ENCODE measurements around the gene ALX3.

Gene ALX3

DNA sequence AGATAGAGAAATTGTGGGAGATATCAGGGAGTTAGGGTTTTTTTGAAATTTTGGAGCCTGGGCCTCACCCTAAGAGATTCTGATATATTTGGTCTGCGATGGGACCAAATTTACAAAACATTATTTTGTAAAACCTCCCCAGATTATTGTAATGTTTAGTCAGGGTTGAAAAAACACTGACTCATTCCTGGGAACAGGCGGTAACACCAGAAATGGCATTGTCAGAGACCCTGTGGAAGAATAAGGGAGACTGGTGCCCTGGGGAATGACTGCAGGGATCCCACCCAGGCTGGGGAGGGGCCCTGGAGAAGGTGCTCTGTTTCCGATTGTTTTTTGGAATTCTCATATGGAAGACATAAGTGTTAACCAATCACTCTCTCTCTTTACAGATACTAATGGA lies 49.2 kb downstream of the ALX3 start:
- DNase-seq (ENCODE audit: extremely low read depth, low read depth) = no peak
- no peak overlapping the region for H3K4me3 ChIP-seq (replicated peaks; ENCODE audit: low read depth, low read length)
- TF ChIP-seq, protein P1, sequence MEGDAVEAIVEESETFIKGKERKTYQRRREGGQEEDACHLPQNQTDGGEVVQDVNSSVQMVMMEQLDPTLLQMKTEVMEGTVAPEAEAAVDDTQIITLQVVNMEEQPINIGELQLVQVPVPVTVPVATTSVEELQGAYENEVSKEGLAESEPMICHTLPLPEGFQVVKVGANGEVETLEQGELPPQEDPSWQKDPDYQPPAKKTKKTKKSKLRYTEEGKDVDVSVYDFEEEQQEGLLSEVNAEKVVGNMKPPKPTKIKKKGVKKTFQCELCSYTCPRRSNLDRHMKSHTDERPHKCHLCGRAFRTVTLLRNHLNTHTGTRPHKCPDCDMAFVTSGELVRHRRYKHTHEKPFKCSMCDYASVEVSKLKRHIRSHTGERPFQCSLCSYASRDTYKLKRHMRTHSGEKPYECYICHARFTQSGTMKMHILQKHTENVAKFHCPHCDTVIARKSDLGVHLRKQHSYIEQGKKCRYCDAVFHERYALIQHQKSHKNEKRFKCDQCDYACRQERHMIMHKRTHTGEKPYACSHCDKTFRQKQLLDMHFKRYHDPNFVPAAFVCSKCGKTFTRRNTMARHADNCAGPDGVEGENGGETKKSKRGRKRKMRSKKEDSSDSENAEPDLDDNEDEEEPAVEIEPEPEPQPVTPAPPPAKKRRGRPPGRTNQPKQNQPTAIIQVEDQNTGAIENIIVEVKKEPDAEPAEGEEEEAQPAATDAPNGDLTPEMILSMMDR (IDR thresholded peaks at IDR 0.05; ENCODE audit: low read depth, low read length, missing control alignments) = no peak

DNA sequence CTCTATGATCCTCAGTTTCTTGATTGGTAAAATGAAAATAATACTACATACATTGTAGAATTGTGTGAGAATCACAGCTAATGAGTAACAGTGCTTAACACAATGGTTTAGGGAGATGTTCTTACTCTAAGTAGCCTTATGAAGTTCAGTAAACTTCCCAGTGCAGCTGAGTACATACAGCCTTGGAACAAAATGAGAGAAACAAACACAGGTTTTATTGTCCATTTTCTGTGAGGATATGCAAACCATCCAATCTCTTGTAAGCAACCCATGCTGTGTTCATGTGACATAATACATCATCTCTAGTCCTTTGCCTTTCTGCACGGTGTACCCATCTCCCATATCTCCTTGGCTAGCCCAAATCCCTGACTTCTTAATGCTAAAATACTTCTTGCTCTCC lies 50.7 kb downstream of the ALX3 start:
- TF ChIP-seq, protein P1 (IDR thresholded peaks at IDR 0.05; ENCODE audit: low read depth, low read length, missing control alignments) = no peak
- no peak for DNase-seq (ENCODE audit: extremely low read depth, low read depth)
- H3K4me3 ChIP-seq (replicated peaks; ENCODE audit: low read depth, low read length) = no peak overlapping the region

DNA sequence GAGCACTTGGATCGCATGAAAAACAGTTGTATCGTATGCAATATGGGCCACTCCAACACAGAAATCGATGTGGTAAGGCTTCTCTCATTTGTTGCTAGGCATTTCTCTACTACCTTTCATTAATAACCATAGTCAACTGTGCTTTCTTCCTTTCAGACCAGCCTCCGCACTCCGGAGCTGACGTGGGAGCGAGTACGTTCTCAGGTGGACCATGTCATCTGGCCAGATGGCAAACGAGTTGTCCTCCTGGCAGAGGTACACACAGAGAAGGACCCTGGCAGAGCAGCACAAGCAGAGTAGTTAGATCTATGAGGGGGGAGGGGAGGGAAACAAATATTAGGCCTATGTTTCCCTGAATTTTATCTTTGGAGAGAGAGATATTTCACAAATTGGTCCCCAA lies 52.1 kb downstream of the ALX3 start:
- no peak overlapping the region for H3K4me3 ChIP-seq (replicated peaks; ENCODE audit: low read depth, low read length)
- TF ChIP-seq, protein P1 (IDR thresholded peaks at IDR 0.05; ENCODE audit: low read depth, low read length, missing control alignments) = no peak
- DNase-seq (ENCODE audit: extremely low read depth, low read depth) = no peak

DNA sequence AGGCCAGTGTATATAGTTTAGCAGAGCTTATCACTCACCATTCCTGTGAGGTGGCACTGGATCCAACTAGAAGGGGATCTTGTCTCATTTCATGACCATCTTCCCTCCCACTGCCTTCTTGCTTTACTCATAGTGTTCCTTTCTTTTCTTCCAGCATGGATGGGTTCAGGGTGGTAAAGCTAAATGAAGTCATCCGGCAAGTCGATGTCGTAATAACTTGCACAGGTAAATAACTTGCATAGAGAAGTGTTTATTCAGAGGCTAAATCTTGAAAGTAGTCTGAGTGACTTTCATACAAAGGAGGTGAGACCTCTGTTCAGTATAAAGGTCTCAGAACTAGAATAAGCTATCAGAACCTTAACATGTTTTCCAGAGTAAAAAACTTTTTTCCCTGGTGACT lies 52.7 kb downstream of the ALX3 start:
- H3K4me3 ChIP-seq (replicated peaks; ENCODE audit: low read depth, low read length) = no peak overlapping the region
- no peak for DNase-seq (ENCODE audit: extremely low read depth, low read depth)
- TF ChIP-seq, protein P1 (IDR thresholded peaks at IDR 0.05; ENCODE audit: low read depth, low read length, missing control alignments) = no peak

DNA sequence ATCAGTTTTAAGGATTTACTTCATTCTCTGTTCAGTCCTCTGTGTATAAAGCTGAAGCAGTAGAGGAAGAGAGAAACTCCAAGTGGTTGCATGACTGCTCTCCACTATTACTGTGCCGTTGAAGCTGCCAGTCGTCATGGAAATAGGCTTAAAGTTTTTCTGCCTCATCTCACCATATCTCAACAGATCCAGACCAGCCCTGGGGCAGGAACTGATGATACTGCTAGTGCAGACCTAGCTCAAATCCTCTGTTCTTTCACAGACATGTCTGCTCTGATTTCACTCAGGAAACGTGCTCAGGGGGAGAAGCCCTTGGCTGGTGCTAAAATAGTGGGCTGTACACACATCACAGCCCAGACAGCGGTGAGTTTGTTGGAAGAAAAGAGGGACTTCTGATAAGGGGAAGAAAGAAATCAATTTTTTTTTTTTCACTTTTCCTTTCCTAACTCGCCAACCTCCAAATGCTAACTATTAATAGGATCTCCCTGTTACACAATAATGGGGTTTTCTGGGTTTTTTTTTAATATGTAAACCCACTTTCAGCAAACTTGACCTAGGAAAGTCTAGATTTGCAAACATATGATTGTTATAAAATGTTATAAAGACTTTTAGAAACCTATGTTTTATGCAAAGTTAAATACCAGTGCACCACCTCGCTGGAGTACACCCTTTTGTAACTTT lies 58.2 kb downstream of the ALX3 start:
- TF ChIP-seq, protein P1 (IDR thresholded peaks at IDR 0.05; ENCODE audit: low read depth, low read length, missing control alignments) = no peak
- DNase-seq (ENCODE audit: extremely low read depth, low read depth) = no peak
- no peak overlapping the region for H3K4me3 ChIP-seq (replicated peaks; ENCODE audit: low read depth, low read length)

DNA sequence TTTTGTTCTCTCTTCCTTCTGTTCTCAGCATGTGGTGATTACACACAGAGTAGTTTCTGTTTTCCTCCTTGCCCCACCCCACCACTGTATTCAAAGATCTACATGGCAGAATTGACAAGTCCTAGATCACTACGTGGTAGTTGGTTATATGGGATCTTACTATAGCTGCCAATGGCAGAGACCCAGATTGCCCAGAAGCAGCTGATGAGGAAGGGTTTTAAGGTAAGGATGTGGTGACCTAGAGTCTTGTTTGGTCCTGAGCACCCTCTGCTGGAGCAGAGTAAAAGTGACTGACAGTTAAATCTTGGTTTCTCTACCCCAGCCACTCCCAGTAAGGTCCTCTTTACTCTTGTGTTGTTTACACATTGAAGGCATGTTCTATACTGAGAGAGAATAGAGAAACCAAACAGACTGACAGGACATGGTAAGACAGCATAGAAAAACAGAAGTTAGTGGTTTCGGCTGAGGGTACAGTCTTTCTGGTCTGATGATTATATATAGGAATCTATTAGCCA lies 58.9 kb downstream of the ALX3 start:
- no peak overlapping the region for H3K4me3 ChIP-seq (replicated peaks; ENCODE audit: low read depth, low read length)
- TF ChIP-seq, protein P1 (IDR thresholded peaks at IDR 0.05; ENCODE audit: low read depth, low read length, missing control alignments) = peak; percentile 54
- no peak for DNase-seq (ENCODE audit: extremely low read depth, low read depth)

All from HFF-Myc (cell line).